Hepatocyte (in vitro differentiated cells): ENCODE results near the gene BMP7. TPM values are rescaled to one million over a fixed set of nuclear protein-coding genes. Genes with fewer than 3 reads are reported as not detected.

Experiments used
- DNase-seq: peaks from one replicate; pipeline ENCODE4 v3.0.0-alpha.2; 2016; ENCODE audit warnings: low spot score
- H2AFZ ChIP-seq: fragments of 200-600 bp; sonication (generic); 2 replicates; pipeline ENCODE4 v1.6.0; 2016; ENCODE audit warnings: antibody characterized with exemption, mild to moderate bottlenecking
- H3K27ac ChIP-seq: fragments of 200-600 bp; sonication (generic); 2 replicates; pipeline ENCODE4 v1.5.1; 2016; ENCODE audit warnings: mild to moderate bottlenecking
- H3K27me3 ChIP-seq: fragments of 200-600 bp; sonication (generic); 2 replicates; pipeline ENCODE4 v1.6.1; 2016
- H3K36me3 ChIP-seq: fragments of 200-600 bp; sonication (generic); replicated peaks from 2 replicates; pipeline ENCODE4 v1.5.1; 2016; ENCODE audit warnings: low read depth; ENCODE audit not compliant: insufficient read depth
- H3K4me1 ChIP-seq: fragments of 200-600 bp; sonication (generic); 2 replicates; pipeline ENCODE4 v1.5.1; 2016; ENCODE audit warnings: mild to moderate bottlenecking, moderate library complexity; ENCODE audit not compliant: insufficient read depth
- H3K4me2 ChIP-seq: fragments of 200-600 bp; sonication (generic); 2 replicates; pipeline ENCODE4 v1.6.0; 2016
- H3K4me3 ChIP-seq: fragments of 200-600 bp; sonication (generic); 2 replicates; pipeline ENCODE4 v1.5.1; 2016; ENCODE audit warnings: mild to moderate bottlenecking
- H3K79me2 ChIP-seq: fragments of 200-600 bp; sonication (generic); 2 replicates; pipeline ENCODE4 v1.6.0; 2017; ENCODE audit warnings: mild to moderate bottlenecking
- H3K9me2 ChIP-seq: fragments of 200-600 bp; sonication (generic); replicated peaks from 2 replicates; pipeline ENCODE4 v1.6.0; 2017; ENCODE audit warnings: mild to moderate bottlenecking; ENCODE audit not compliant: insufficient read depth
- H3K9me3 ChIP-seq: fragments of 200-600 bp; sonication (generic); 2 replicates; pipeline ENCODE4 v1.5.1; 2016; ENCODE audit warnings: low read depth, mild to moderate bottlenecking
- H4K20me1 ChIP-seq: fragments of 200-600 bp; sonication (generic); 2 replicates; pipeline ENCODE4 v1.6.0; 2016; ENCODE audit warnings: mild to moderate bottlenecking; ENCODE audit not compliant: insufficient read depth, poor library complexity, severe bottlenecking
- EZH2 ChIP-seq: fragments of 200-600 bp; sonication (generic); IDR thresholded peaks from 2 replicates; pipeline ENCODE4 v1.6.1; 2016; ENCODE audit warnings: antibody characterized with exemption, mild to moderate bottlenecking, borderline replicate concordance
- EZH2phosphoT487 ChIP-seq: fragments of 200-600 bp; sonication (generic); IDR thresholded peaks from one replicate; pipeline ENCODE4 v1.6.1; 2018; ENCODE audit warnings: antibody characterized with exemption, mild to moderate bottlenecking, low read depth, moderate library complexity; ENCODE audit not compliant: unreplicated experiment, severe bottlenecking
- WGBS: methylation state at CpG from one replicate; pipeline ENCODE4 v1.1.6; 2016; ENCODE audit warnings: low lambda C conversion rate; ENCODE audit errors: missing lambda C conversion rate; 5-methylcytosine and 5-hydroxymethylcytosine counted together
- polyA plus RNA-seq: library from polyadenylated mRNA; unstranded; fragments of >200 nt; fragmentation: Nextera tagmentation; extraction: Ambion mirVana; gene quantifications from 2 replicates; pipeline ENCODE4 v1.2.1, GENCODE V29; 2016
- total RNA-seq: library from RNA; depleted of rRNA; stranded (reverse); fragments of >200 nt; gene quantifications from 2 replicates; pipeline ENCODE4 v1.2.3, GENCODE V29; 2014
- TF ChIP-seq, protein P1 (sequence below): fragments of 200-600 bp; sonication (generic); IDR thresholded peaks from 2 replicates; pipeline ENCODE4 v1.5.1; 2016; ENCODE audit warnings: antibody characterized with exemption, mild to moderate bottlenecking; ENCODE audit not compliant: poor library complexity

BMP7 gene
- total and polyA plus RNA-seq, 2 experiments from 2014 or later = 9.1 to 14.8 TPM

DNA sequence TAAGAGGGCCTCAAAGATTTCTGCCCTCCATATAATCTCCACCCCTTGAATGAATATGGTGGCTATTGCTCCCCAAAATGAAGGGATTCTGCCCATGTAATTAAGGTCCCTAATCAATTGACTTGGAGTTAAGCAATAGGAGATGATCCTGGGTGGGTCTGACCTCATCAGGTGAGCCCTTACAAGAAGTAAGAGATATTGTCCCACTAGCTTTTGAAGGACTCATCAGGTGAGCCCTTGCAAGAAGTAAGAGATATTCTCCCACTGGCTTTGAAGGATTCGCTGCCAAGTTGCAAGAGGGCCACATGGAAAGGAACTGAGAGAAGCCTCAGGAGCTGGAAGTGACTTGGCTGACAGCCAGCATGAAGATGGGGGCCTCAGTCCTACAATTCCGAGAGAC, 103.4 kb downstream of the BMP7 start:
- Histone ChIP-seq H3K4me2 (no peak overlapping the region), H3K4me3 (no peak overlapping the region), H3K9me3 (no peaks in the 10 kb centered on the region), H3K9me2 (no peaks in the 10 kb centered on the region), H4K20me1 (no peaks in the 10 kb centered on the region), H2AFZ (no peak overlapping the region), H3K27me3 (no peaks in the 10 kb centered on the region), H3K36me3 (no peaks in the 10 kb centered on the region), H3K4me1 (peaks cover 5% of the 10 kb centered on the region), H3K79me2 (no peaks in the 10 kb centered on the region), H3K27ac (no peak overlapping the region)
- no peak for TF ChIP-seq EZH2
- no peak for TF ChIP-seq EZH2phosphoT487
- TF ChIP-seq, protein P1, sequence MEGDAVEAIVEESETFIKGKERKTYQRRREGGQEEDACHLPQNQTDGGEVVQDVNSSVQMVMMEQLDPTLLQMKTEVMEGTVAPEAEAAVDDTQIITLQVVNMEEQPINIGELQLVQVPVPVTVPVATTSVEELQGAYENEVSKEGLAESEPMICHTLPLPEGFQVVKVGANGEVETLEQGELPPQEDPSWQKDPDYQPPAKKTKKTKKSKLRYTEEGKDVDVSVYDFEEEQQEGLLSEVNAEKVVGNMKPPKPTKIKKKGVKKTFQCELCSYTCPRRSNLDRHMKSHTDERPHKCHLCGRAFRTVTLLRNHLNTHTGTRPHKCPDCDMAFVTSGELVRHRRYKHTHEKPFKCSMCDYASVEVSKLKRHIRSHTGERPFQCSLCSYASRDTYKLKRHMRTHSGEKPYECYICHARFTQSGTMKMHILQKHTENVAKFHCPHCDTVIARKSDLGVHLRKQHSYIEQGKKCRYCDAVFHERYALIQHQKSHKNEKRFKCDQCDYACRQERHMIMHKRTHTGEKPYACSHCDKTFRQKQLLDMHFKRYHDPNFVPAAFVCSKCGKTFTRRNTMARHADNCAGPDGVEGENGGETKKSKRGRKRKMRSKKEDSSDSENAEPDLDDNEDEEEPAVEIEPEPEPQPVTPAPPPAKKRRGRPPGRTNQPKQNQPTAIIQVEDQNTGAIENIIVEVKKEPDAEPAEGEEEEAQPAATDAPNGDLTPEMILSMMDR = no peak
- 76% methylated on average over 2 of the region's 2 CpGs for WGBS
- DNase-seq = no peak

GRCh38 chr20:57162362-57162652, 104.1 kb downstream of the BMP7 start:
- H3K4me3 ChIP-seq = no peak overlapping the region
- WGBS = 83% methylated on average over 5 of the region's 5 CpGs
- H3K4me1 ChIP-seq = no peaks in the 10 kb centered on the region
- no peaks in the 10 kb centered on the region for H3K9me3 ChIP-seq
- TF ChIP-seq EZH2 = no peak
- TF ChIP-seq EZH2phosphoT487 = no peak
- TF ChIP-seq, protein P1 = no peak
- no peaks in the 10 kb centered on the region for H4K20me1 ChIP-seq
- no peaks in the 10 kb centered on the region for H3K36me3 ChIP-seq
- no peak overlapping the region for H3K27ac ChIP-seq
- no peaks in the 10 kb centered on the region for H3K9me2 ChIP-seq
- H3K79me2 ChIP-seq = no peaks in the 10 kb centered on the region
- H3K27me3 ChIP-seq = no peaks in the 10 kb centered on the region
- DNase-seq = no peak
- H2AFZ ChIP-seq = no peak overlapping the region
- H3K4me2 ChIP-seq = no peak overlapping the region

DNA sequence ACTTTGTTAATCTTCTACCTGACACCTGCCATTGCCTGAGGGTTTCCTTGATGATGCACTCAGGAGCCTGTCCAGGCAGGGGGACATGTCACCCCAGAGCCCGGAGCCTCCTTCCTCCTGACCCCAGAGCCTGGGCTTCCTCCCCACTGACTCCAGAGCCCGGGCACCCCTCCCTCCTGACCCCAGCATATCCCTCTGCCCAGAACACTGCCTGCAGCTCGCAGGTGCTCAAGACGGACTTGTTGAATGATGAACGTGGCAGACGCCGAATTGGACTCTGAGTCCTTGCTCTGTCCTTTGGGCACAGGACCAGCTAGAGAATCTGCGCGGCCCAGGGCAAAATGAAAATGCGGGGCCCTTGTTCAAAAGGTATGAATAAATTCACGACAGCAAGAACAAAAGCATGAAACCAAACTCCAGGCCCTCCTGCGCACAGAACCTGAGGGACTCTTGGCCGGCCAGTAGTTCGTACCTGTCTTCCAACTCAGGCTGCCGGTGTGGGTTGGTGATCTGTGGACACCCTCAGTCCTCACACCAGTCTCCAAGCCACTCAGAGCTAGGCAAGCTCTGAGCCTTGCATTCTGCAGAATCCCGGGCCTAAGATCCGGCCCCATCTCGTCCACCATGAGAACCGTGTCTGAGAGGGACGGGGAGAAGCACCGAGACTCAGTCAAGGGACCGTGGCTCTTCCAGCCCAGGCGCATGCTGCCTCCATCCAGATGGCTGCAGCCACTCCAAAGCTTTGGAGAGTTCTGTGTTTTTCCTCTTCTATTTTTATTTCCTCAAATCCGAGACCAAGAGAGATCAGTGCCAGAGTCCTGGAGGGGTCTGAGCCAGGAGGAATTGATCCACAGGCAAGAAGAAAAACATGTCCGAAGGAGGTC, 104.7 kb downstream of the BMP7 start:
- Histone ChIP-seq H3K27ac (no peak overlapping the region), H3K79me2 (no peaks in the 10 kb centered on the region), H2AFZ (no peak overlapping the region), H4K20me1 (no peaks in the 10 kb centered on the region), H3K27me3 (no peaks in the 10 kb centered on the region), H3K4me1 (no peaks in the 10 kb centered on the region), H3K9me2 (no peaks in the 10 kb centered on the region), H3K36me3 (no peaks in the 10 kb centered on the region), H3K9me3 (no peaks in the 10 kb centered on the region), H3K4me2 (no peak overlapping the region), H3K4me3 (no peak overlapping the region)
- DNase-seq = no peak
- WGBS = 90% methylated on average over 25 of the region's 25 CpGs
- TF ChIP-seq EZH2 (no peak), EZH2phosphoT487 (no peak)
- TF ChIP-seq, protein P1 = no peak
